ENCODE results near the gene PTRH1. TPM values are rescaled to one million over a fixed set of nuclear protein-coding genes. Genes with fewer than 3 reads are reported as not detected.

Gene PTRH1
- total RNA-seq, 1 donor: 17.2 TPM

DNA sequence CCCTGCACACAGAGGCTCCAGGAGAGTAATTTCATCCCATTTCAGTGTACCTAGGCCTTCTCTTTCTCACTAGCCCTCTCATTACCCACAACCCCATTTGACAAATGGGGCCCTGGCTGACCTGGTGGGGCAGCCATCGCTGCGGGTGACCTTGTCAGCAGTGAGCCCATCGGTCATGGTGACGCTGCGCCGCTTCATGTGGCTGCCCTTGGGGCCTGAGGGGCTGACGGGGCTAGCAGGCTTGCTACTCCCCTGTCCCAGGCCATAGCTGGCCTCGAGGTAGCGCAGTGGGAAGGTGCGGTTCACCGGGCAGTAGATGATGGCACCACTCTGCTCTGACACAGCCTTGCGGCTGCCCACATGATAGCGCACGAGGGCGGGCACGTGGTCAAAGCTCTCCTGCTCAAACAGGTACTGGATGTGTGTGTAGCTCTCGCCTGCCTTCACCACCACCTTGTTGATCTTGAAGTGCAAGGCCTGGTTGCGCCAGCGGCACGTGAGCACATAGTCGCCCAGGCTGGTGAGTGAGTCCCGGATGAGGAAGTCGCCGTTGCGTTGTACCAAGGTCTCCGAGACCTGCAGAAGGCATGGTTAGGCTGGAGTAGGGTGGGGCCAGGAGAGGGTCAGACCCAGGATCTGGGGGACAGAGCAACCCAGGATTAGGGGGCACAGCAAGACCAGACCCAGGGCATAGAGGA is 33.8 kb upstream of the PTRH1 start:
- TF ChIP-seq, protein P1, sequence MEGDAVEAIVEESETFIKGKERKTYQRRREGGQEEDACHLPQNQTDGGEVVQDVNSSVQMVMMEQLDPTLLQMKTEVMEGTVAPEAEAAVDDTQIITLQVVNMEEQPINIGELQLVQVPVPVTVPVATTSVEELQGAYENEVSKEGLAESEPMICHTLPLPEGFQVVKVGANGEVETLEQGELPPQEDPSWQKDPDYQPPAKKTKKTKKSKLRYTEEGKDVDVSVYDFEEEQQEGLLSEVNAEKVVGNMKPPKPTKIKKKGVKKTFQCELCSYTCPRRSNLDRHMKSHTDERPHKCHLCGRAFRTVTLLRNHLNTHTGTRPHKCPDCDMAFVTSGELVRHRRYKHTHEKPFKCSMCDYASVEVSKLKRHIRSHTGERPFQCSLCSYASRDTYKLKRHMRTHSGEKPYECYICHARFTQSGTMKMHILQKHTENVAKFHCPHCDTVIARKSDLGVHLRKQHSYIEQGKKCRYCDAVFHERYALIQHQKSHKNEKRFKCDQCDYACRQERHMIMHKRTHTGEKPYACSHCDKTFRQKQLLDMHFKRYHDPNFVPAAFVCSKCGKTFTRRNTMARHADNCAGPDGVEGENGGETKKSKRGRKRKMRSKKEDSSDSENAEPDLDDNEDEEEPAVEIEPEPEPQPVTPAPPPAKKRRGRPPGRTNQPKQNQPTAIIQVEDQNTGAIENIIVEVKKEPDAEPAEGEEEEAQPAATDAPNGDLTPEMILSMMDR (IDR thresholded peaks at IDR 0.05; ENCODE audit: insufficient read depth, low read length): no peak
- no peak overlapping the region for H3K4me3 ChIP-seq (ENCODE audit: low read depth, low read length)
- DNase-seq (ENCODE audit: low read depth): no peak

DNA sequence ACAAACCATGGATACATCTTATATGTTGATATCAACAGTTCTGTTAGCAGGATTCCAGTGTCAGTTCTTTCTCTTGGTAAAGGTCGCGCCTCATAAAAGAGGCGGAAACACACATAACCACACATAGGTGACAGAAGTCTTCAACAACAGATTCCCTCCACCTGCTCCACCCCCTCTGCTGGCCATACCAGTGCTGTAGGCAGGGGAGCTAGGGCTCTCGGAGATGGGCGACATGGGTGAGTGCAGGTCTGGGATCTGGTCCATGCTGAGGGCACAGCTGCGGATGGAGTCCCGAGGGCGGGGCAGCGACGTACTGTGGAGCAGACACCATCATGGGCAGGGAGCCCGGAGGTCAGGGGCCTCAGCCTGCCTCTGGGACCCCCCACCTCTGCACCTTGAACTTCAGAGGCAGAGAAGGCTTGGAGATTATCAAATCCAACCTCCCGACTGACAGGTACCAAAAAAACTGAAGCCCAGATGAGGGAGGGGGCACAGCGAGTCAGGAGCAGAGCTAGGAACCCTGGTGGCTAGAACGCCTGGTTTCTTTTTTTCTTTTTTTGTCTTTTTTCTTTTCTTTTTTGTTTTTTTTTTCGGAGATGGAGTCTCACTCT is 31.6 kb upstream of the PTRH1 start:
- TF ChIP-seq, protein P1 (IDR thresholded peaks at IDR 0.05; ENCODE audit: insufficient read depth, low read length): no peak
- no peak for DNase-seq (ENCODE audit: low read depth)
- no peak overlapping the region for H3K4me3 ChIP-seq (ENCODE audit: low read depth, low read length)

DNA sequence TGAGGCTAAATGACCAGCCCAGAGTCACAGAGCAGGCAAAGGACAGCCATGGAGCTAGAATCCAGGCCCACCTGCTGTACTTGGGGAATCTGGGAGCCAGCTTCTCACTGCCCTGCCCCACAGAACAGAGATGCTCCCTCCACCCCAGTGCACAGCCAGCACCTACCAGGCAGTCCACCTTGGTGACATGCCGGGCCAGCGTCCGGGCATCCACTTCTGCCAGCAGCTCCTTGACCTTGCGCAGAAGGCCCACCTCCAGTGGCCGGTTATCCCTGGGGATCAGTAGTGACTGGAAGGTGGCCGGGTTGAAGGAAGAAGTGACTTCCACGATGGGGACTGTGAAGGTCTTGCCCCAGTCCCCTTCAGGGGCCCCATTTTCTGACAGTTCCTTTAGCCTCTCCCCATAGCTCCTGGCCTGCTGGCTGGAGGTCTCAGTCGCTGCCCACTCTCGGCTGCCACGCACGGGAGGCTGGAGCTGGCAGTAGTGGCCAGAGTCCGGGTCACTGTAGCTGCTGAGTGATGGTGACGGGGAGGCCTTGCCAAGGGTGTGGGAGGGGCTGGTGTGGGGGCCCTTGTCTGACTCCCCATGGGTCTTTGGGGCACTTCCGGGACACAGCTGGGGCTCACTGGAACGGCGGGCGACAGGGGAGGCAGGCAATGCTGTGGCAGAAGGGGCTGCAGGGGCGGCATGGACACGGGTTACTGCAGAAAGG is 29.1 kb upstream of the PTRH1 start:
- TF ChIP-seq, protein P1 (IDR thresholded peaks at IDR 0.05; ENCODE audit: insufficient read depth, low read length): no peak
- DNase-seq (ENCODE audit: low read depth): no peak
- no peak overlapping the region for H3K4me3 ChIP-seq (ENCODE audit: low read depth, low read length)

DNA sequence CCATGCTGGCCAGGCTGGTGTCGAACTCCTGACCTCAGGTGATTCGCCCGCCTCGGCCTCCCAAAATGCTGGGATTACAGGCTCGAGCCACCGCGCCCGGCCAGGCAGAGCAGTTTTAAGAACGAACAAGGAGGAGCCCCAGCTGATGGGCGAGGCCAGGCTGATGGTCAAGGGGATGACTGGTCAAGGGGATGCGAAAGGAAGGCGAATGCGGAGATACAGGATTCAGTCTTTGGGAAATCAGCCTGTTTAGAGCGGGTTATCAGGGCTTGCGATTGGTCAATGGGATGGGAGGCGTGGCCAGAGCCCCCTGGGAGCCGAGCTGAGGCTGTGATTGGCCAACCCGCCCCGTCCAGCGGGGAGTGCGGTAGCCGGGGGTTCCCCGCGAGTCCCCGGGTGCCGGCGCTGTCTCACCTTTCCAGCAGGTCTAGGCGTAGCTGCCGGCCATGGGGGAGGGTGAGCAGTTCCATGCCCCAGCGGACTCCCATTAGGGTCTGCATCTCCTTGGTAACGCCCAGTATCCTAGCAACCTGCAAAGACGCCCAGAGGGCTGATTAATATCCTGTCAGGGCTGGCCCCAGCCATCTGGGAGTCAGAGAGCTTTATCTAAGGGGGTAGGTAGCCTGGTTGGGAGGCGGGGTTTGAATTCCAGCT is 27.1 kb upstream of the PTRH1 start:
- TF ChIP-seq, protein P1 (IDR thresholded peaks at IDR 0.05; ENCODE audit: insufficient read depth, low read length): no peak
- peak; percentile 78 for DNase-seq (ENCODE audit: low read depth)
- H3K4me3 ChIP-seq (ENCODE audit: low read depth, low read length): peak overlapping the region; percentile 38

DNA sequence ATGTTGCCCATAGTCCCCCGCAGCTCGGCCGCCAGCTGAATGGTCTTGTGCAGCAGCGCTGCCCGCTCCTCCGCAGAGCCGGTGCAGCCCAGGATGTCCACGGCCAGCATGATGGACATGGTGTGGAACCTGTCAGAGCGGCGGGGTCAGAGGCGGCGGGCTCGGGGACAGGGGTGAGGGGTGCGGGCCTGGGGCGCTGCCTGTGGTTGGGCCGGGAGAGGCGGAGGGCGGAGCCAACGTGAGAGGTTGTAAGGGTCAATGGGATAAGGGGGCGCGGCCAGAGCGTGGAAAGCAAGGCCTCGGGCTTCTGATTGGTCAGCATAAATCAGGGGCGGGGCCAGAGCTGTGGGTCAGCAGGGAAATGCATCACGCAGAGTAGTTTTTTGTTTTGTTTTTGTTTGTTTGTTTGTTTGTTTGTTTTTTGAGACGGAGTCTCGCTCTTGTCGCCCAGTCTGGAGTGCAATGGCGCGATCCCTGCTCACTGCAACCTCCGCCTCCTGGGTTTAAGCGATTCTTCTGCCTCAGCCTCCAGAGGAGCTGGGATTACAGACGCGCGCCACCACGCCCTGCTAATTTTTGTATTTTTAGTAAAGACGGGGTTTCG is 26.5 kb upstream of the PTRH1 start:
- no peak for DNase-seq (ENCODE audit: low read depth)
- H3K4me3 ChIP-seq (ENCODE audit: low read depth, low read length): no peak overlapping the region
- TF ChIP-seq, protein P1 (IDR thresholded peaks at IDR 0.05; ENCODE audit: insufficient read depth, low read length): no peak

DNA sequence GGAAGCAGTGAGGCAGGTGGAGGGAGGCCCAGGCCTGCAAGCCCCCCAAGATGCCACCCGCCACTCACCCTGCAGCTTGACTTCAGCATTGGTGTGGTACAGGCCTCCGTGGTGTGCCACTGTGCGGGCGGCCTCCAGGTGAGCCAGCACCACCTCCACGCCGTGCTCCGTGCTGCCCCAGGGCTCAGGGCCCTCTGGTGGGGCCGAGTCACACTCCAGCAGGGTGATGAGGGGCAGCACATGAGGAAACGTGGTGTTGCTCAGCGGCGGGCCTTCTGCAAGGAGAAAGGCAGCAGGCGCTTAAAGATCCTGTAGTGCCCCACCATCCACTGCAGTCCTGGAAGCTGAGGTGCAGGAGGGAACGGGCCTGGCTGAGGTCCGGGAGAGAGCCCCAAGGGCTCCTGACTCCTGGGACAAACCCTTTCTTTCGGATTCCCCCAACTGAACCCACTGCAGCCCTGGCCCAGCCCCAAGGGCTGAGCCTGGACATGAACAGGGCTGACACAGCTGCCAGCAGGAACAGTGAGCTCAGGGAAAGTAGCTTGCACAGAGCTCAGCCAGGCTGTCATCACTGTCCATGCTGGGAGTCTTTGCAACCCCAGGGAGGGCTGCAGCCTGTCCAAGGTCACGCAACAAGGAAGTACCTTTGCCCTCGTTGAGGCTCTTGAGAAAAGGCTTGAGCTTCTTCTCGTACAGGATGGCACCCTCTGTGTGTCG is 24.3 kb upstream of the PTRH1 start:
- peak; percentile 23 for DNase-seq (ENCODE audit: low read depth)
- TF ChIP-seq, protein P1 (IDR thresholded peaks at IDR 0.05; ENCODE audit: insufficient read depth, low read length): no peak
- no peak overlapping the region for H3K4me3 ChIP-seq (ENCODE audit: low read depth, low read length)
